Heart left ventricle (tissue), 13 donors: Measurements from ENCODE around the gene PSEN2.

Experiments
- POLR2A ChIP-seq, 2 donors: fragments of 450-650 bp; IDR thresholded peaks; one replicate each; pipeline ENCODE4 v1.6.1; 2017; ENCODE audit warnings: antibody characterized with exemption in 2 of 2, mild to moderate bottlenecking in 2 of 2, moderate library complexity in 2 of 2
- TF ChIP-seq, protein P1 (sequence below), 12 donors: fragments of 200-600 bp; sonication (generic) in 4 of 12; IDR thresholded peaks; one replicate each; pipeline versions ENCODE4 v1.5.0 to v1.8.0; 2018 to 2022; ENCODE audit warnings: antibody characterized with exemption in 12 of 12, mild to moderate bottlenecking in 5 of 12
- donor health status: ischemic (EF 13 %, LVEDD 7.1; RV severe dilation, severe dysfunction).
- donor health status: DM: no; HTN: yes; CAD: no.
- donor health status: DM: no; HTN: no; CAD: no.
- donor health status: ischemic (EF 25% LVEDD 6.9; RV normal size, moderate dysfunction).
- donor health status: ischemic (EF 25% LVEDD 5.7; RV mildly dilated, moderate dysfunction).
- donor health status: ischemic (EF 35%, LVEDD 5.7; RV mildly dilated, moderate dysfunction).
- donor health status: nonischemic (EF 11% LVEDD 7.7; RV severe dilation, severe dysfunction).
- donor health status: DM: yes; HTN: yes; CAD: no.
- donor health status: PGD.
- donor health status: ischemic (EF 29% LVEDD 5.4; RV normal size, mild dysfunction).
- donor health status: nonischemic (EF 23%, LVEDD 6.1; RV moderate dilation, normal function).

DNA sequence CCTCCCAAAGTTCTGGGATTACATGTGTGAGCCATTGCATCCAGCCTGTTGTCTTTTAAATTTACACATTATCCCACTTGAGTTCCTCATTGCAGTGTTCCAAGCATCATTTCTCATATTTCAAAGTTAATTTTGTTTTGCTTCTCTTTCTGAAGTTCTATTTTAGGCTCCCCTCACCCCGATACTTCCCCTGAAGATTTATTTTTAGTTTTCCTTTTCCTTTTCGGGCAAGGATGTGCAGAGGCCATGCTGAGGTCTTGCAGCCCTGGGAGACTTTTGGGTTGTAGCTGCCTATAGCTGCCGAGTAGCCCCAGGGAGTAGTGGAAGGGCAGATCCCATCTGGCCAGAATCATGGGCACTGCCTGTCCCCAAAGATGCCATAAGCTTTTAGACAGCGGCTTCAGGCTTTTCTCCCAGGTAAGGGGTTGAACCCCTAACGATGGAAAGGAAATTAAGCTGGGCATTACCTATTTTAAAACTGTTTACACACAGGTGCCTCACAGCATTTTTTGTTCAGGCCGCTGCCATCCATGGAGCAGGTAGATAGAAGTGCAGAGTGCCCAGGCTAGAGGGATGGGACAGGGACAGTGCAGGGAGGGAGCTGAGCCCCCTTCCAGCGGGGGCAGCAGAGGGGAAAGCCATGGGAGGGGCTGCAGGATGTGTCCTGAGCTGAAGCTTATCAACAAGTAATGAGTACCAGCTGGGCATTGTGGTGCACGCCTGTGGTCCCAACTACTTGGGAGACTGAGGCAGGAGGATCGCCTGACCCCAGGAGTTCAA lies 15.9 kb downstream of the PSEN2 start:
- TF ChIP-seq, protein P1, sequence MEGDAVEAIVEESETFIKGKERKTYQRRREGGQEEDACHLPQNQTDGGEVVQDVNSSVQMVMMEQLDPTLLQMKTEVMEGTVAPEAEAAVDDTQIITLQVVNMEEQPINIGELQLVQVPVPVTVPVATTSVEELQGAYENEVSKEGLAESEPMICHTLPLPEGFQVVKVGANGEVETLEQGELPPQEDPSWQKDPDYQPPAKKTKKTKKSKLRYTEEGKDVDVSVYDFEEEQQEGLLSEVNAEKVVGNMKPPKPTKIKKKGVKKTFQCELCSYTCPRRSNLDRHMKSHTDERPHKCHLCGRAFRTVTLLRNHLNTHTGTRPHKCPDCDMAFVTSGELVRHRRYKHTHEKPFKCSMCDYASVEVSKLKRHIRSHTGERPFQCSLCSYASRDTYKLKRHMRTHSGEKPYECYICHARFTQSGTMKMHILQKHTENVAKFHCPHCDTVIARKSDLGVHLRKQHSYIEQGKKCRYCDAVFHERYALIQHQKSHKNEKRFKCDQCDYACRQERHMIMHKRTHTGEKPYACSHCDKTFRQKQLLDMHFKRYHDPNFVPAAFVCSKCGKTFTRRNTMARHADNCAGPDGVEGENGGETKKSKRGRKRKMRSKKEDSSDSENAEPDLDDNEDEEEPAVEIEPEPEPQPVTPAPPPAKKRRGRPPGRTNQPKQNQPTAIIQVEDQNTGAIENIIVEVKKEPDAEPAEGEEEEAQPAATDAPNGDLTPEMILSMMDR (IDR thresholded peaks at IDR 0.05): no peak
- TF ChIP-seq POLR2A (IDR thresholded peaks at IDR 0.05): no peak
